GM19397 (cell line): Measurements from ENCODE around the gene PTGES3L.
"Not testable (repeated sequence)": the region's sequence is repeated elsewhere in the genome, so short reads cannot be mapped to it uniquely, and the experiment has no call there.

ENCODE experiments used
- ATAC-seq: cut with Tn5 transposase; IDR thresholded peaks from one replicate; pipeline ENCODE4 v1.9.1; 2021; ENCODE audit warnings: mild to moderate bottlenecking, moderate library complexity; ENCODE audit not compliant: unreplicated experiment

Gene PTGES3L

DNA sequence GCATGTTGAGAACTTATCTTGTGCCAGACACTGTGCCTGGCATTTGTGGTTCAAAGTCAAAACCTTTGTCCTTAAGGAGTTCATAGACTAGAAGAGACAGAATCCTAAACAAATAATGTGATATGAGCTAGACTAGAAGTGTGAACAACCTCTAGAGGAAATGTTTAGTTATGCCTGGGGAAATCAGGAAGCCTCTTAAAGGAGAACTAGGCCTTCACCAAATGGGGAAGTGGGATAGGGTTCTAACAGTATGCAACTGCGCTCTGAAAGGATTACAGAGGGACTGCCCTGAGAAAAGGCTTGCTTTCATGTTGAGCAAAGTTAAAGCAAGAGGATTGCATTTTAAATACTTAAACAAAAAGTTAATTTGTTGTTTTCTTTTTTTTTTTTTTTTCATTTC lies 5.3 kb upstream of the PTGES3L start:
- peak; percentile 42 for ATAC-seq

DNA sequence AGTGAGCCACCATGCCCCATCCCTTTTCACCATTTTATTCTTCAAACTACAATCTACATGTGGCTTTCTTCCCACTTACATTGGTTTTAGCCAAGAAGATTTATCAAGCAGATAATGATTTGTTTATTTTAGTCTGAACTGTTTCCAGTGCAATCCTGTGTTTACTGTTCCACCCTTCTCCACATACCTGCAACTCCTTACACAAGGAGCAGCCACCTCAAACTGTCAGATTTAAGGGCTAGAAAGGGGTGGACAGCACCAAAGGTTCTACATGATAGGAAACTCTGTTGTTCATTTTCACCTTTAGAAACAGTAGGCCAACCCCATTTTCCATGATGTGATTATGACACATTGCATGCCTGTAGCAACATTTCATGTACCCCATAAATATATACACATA lies 2.4 kb upstream of the PTGES3L start:
- no peak for ATAC-seq

DNA sequence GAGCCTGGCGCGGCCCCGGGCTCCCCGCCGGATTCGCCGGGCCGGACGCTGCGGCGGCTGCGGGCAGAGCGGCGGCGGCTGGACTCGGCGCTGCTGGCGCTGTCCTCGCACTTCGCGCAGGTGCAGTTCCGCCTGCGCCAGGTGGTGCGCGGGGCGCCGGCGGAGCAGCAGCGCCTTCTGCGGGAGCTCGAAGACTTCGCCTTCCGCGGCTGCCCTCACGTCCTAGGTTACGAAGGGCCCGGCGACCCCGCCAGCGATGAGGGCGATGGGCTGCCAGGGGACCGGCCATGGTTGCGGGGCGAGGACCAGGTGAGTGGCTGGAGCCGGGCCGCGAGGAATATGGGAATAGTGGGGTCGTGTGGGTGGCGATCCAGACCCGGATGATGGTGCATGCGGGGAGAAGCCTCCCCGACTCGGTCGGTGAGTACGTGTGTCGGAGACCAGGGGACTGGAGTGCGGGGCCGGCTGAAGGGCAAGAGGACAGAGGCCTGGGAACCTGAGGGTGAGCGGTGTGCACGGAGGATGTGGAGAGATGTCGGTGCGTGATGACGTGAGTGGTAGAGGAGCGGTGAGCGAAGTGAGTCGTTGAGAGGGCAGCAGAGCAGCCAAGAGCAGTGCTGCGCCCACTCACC lies 1.0 kb upstream of the PTGES3L start:
- ATAC-seq: peak; percentile 55

DNA sequence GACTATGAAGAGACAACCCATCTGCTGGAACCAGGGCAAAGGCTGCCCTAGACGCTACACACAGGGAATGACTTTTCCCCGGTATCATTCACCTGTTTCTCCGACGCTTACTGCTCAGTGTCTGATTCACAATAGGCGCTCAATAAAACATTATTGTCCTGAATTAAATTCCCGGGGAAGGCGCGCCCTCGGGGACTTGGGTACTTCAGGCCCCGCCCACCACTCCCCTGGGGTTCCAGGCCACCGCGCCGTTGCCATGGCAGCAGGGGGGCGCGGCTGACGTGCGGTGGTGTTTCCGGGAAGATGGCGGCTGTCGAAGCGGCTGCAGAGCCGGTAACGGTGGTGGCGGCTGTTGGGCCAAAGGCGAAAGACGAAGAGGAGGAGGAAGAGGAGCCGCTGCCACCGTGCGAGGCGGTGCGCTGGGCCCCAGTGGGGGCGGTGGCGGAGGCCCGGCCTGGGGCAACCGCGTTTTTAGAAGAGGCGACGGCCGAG lies 440 bp upstream of the PTGES3L start, which contains the start of gene RUNDC1:
Gene RUNDC1, plus strand, starts transcription at position 292 of the 492 bp plus-strand sequence. Its CDS starts 12 bp downstream, at position 304.
- ATAC-seq: peak; percentile 83

DNA sequence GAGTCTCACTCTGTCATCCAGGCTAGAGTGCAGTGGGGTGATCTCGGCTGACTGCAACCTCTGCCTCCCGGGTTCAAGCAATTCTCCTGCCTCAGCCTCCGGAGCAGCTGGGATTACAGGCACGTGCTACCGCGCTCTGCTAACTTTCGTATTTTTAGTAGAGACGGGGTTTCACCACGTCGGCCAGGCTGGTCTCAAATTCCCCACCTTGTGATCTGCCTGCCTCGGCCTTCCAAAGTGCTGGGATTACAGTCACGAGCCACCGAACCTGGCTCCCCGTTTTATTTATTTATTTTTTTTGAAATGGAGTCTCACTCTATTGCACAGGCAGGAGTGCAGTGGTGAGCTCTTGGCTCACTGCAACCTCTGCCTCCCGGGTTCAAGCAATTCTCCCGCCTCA lies 4.2 kb downstream of the PTGES3L start:
- not testable (repeated sequence) for ATAC-seq

DNA sequence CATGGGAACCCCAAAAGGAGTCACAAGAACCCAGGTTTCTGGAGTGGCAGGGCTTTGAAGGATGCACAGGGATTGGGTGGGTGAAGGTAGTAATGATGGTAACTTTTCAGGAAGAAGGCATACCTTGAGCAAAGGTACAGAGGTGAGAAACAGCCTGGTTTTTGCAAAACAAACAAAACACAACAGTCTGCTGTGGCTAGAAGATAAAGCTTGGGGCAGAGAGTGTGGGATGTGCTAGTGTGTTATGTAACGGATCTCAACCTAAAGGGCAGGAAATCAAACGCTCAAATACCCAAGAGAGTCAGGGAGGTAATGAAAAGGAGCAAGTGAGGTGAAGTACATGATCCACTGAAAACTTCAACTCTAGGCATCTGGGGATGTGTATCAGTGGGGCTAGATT lies 4.6 kb downstream of the PTGES3L start:
- no peak for ATAC-seq

DNA sequence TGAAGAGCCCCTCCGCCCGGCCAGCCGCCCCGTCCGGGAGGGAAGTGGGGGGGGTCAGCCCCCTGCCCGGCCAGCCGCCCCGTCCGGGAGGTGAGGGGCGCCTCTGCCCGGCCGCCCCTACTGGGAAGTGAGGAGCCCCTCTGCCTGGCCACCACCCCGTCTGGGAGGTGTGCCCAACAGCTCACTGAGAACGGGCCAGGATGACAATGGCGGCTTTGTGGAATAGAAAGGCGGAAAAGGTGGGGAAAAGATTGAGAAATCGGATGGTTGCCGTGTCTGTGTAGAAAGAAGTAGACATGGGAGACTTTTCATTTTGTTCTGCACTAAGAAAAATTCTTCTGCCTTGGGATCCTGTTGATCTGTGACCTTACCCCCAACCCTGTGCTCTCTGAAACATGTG lies 6.6 kb downstream of the PTGES3L start:
- not testable (repeated sequence) for ATAC-seq

DNA sequence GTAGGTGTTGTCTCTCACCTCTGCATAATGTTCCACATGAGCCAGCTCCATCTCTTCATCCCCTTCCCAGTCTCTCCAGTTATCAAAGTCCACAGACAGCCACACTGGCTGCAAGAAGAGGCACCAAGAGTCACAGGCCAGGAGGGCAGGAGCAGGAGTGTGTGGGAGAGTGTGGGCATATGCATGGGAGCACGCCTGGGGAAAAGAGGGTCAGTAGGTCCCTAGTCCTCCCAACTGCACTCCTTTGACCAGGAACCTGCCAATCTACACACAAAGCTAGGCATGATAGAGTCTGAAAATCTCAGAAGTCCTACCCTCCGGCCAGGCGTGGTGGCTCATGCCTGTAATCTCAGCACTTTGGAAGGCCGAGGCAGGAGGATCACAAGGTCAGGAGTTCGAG lies 8.3 kb downstream of the PTGES3L start:
- ATAC-seq: no peak

DNA sequence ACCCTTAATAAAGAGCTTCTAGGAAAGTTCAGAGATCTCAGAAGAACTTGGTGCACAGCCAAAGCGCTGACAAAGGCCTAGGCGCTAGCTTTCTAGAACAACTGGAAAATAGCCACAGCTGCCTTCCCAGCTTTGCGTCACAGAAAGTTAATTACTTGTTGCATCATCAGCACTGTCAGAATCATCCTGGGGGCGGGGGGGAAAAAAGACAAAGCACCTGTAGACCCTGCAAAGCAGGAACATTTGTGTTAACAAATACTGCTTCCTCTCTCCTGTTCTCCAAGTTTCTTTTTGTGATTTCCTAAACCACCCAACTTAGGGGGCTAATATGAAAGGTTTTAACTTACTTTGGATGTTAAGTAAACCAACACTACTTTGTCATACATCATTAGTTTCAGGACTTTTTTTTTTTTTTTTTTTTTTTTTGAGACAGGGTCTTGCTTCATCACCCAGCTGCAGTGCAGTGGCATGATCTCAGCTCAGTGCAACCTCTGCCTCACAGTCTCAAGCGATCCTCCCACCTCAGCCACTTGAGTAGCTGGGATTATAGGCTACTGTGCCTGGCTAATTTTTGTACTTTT lies 10.8 kb downstream of the PTGES3L start:
- ATAC-seq: no peak

DNA sequence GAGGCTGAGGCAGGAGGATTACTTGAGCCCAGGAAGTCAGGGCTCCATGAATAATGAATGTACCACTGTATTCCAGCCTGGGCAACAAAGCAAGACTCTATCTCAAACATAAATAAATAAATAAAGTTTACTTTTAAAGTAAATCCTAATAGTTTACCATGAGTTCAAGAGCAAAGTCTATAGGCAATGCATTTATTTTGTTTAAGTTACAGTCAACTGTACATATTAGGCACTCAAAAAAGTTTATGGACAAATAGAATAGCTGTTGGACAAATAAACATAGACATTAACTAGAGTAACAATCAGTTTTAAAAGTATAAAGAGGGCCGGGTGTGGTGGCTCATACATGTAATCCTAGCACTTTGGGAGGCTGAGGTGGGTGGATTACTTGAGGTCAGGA lies 12.0 kb downstream of the PTGES3L start:
- no peak for ATAC-seq

DNA sequence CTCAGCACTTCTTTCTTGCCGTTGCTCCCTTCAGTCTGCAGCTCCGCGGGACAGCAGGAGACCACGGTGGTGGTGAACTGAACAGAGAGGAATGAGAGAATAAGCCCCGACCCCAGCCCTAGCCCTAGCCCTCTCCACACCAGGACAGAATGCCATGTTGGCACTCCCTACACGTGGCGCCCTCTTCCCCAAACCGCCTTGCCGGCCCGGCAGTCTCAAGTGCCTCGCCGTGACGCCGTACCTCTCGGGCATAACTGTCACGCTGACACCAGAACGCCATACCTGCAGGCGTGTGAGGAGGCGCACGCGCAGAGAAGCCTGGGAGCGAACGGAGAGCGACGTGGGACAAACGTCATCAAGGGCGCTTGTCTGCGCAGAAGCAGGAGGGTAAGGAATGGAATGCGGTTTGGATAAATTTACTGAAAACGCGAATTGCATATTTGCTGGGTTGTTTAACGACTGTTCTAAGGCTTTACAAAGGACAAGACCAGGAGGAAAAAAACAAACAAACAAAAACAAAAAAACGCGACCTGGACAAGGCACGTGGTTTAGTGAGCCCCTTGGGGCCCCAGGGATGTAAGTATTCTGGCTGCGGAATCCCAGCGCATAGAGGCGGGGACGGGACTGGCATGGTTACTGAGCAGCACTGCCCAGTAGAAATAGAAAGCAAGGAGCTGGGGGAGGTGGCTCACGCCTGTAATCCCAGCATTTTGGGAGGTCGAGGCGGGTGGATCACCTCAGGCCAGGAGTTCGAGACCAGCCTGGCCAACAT lies 15.5 kb downstream of the PTGES3L start, which contains the start of gene AARSD1:
Gene AARSD1, minus strand, starts transcription at position 294 of the 772 bp plus-strand sequence. Its CDS starts 14 bp downstream, at position 280.
- ATAC-seq: peak; percentile 84

DNA sequence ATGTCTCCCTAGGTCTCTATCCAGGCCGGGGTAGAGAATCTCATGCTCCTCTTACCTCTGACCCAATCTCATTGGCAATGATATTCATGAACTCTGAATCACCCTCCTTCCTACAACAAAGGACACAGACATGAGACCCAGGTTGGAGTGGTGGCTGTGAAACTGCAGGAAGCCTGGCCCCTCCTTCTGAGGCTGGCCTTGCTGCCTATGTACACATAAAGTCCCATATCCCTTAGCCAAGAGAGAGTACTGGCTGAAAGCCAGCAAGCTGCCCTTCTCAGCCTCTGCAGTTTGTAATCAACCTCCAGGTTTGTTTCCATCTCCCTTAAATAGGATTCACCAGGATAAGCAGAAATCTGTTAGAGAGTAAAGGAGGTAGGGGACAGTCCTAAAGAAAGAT lies 26.2 kb downstream of the PTGES3L start:
- no peak for ATAC-seq

DNA sequence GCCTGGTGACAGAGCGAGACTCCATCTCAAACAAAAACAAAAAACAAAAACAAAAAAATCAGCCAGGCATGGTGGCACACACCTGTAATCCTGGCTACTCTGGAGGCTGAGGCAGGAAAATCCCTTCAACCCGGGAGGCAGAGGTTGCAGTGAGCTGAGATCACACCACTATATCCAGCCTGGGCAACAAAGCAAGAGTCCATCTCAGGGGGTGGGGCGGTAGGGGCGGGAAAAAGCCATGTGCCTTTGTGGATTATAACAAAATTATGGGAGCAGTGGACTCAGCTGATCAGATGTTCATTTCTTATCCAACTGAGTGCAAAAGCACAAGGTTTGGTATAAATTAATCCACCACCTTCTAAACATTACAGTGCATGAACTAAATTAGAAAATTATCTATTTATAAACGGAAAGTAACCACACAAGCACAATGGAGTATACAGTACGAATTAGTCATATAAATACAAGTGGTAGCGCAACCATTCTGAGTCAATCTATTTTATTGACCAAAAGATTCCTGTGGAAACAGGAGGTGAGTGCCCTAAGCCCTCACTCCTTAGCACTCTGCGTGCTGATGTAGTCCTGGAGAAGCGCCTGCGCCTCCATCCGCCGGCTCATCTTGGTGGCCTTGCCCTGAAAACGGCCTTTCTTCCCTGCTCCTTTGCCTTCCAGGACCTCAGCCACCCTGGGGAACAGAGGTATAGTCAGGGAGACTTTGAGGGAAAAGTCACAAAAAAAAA lies 29.7 kb downstream of the PTGES3L start:
- no peak for ATAC-seq

DNA sequence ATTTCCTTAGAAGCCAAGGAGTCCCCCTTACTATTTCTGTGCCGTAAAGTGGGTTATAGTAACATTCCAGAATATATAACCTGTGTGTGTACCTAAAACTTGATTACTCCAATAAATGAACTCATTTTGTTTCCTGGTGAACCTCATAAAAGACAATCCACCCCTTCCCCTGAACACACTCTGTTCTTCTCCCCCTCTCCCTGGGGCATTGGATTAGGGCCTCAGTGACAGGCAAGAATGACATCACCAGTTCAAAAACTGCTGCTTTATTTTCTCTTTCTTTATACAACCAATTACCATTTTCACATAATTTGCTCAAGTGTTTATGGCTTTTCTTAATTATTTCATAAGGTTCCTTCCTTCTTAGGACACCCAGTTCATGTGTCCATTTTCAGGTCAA lies 33.1 kb downstream of the PTGES3L start:
- no peak for ATAC-seq

DNA sequence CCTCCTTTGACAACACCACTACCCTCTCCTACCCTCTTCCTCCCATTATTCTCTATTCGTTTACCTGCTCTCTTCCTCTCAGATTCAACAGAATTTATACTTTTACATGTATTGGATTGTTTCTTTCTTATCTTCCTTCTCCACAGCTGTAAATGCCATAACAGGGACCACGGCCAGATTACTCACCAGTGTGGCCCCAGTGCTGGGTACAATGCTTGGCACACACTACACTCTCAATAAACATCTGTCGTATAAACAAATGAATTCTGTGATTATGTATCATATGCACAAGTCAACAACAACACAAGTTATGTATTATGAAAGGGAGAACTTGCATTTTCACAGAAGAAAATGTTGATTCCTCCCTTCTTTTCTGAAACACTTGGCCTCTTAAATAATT lies 35.7 kb downstream of the PTGES3L start:
- ATAC-seq: no peak

DNA sequence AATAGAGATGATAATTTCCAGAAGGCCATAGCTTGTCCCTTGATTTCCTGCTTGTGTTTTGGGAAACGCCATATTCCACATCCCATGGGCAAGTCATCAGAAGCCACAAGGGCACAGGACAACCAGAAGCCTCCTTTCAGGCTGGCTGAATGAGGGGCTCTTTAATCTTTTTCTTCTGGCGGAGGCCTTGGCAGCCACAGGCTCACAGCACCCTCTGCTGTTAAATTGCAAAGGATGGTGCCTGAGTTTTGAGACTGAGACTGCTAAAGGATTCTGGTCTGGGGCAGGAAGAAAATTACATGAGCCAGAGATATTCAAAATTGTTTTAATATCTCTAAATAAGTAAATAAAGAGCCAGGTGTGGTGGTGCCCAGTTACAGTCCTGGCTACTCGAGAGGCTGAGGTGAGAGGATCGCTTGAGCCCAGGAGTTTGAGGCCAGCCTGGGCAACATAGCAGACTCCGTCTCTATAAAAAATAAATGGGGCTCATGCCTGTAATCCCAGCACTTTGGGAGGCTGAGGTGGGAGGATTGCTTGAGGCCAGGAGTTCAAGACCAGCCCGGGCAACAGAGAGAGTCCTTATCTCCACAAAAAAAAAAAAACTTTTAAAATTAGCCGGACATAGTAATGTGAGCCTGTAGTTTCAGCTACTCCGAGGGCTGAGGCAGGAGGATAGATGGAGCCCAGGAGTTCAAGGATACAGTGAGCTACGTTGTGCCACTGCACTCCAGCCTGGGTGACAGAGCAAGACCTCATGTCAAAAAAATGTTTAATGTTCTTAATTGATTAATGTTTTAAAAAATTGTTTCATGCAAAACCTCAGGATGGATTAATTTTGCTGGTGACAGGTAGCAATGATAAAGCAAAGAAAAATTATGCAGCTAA lies 41.9 kb downstream of the PTGES3L start:
- ATAC-seq: no peak

DNA sequence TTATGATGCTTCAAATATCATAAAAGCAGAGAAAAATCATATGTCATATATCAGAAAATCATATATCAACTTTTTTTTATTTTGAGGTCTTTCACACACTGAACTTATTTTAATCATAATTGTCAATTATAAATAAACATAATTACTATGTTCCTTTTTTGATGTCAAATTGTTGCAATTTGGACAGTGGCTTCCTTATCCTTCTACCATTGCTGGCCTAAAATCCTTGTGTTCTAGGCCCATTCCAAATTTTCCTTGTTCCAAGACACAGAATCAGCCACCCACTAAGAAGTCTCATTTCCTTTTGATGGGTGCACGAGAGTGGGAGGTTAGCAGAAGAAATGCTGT lies 50.4 kb downstream of the PTGES3L start:
- ATAC-seq: no peak

DNA sequence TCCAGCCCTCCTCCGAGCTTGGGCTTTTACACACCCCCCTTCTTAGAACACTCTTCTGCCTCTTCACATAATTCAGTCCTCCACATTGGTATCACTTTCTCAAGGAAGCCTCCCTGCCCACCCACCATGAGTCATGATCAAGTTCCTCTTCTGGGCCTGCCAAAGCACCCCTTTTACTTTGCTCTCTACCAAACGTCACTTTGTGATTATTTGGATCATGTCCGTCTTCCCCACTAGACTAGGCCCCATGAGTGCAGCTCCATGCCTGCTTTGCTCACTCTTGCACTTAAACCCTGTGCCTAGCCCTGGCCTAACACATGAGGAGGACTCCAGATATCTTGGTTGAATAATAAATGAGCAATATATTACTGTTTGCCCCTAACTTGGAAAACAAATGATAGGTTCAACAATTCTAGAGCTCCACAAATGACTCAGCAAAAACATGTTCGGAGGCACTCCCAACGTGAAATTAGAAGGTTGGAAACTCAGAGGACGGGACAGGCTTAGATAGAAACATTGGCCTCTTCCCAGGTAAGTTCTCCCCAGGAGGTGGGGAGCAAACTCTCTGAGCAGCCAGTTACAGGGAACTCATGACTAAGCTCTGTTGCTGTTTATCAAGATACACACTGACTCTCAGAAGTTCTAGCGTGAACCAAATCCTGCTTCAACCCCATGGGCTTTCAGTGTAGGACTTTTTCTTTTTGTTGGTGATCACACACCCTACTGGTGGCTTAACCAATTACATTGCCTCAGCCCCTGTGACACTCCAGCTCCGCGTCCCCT lies 51.0 kb downstream of the PTGES3L start:
- ATAC-seq: peak; percentile 50

DNA sequence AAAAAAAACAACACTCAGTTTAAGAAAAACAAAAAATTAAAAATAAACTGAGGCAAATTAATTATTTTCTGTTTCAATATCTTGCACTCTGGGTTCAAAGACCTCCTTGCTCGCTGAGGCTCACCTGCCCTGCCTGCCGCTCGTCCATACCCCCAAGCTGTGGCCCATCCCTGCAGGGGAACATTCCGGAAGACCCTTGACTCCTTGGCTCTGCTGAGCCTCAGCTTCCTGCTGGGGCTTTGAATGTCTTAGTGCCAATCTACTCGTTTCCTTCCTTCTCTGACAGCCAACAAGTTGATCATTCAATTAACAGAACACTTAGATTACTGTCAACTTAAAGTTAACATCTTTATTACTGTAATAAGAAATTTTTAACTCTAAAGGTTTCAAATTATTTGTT lies 55.0 kb downstream of the PTGES3L start:
- ATAC-seq: no peak
